Uterus (tissue), 2 donors: ENCODE measurements around the gene C1QL1.

Experiments used
- CTCF ChIP-seq, 4 experiments: fragments of 200-600 bp in 2 of 4; fragments of 450-650 bp in 2 of 4; sonication (generic) in 2 of 4; IDR thresholded peaks; one replicate each; pipeline ENCODE4 v1.5.1; 2016 to 2019; ENCODE audit warnings: antibody characterized with exemption in 4 of 4, mild to moderate bottlenecking in 2 of 4, moderate library complexity in 1 of 4
- POLR2A ChIP-seq, 2 donors: fragments of 450-650 bp; IDR thresholded peaks; one replicate each; pipeline ENCODE4 v1.6.1; 2016; ENCODE audit warnings: antibody characterized with exemption in 2 of 2, mild to moderate bottlenecking in 1 of 2, moderate library complexity in 1 of 2

GRCh38 chr17:45006927-45007461 lies 38.9 kb upstream of the C1QL1 start:
- TF ChIP-seq CTCF (IDR thresholded peaks at IDR 0.05) (no peak), POLR2A (IDR thresholded peaks at IDR 0.05) (no peak)
